GM19328 (cell line): Measurements from ENCODE around the gene SPATA32.

Source experiments
- ATAC-seq: cut with Tn5 transposase; IDR thresholded peaks from one replicate; pipeline ENCODE4 v1.9.1; 2021; ENCODE audit warnings: mild to moderate bottlenecking, moderate library complexity; ENCODE audit not compliant: unreplicated experiment

SPATA32 gene

GRCh38 chr17:45294506-45294905 is 32.6 kb upstream of the SPATA32 start:
- no peak for ATAC-seq

DNA sequence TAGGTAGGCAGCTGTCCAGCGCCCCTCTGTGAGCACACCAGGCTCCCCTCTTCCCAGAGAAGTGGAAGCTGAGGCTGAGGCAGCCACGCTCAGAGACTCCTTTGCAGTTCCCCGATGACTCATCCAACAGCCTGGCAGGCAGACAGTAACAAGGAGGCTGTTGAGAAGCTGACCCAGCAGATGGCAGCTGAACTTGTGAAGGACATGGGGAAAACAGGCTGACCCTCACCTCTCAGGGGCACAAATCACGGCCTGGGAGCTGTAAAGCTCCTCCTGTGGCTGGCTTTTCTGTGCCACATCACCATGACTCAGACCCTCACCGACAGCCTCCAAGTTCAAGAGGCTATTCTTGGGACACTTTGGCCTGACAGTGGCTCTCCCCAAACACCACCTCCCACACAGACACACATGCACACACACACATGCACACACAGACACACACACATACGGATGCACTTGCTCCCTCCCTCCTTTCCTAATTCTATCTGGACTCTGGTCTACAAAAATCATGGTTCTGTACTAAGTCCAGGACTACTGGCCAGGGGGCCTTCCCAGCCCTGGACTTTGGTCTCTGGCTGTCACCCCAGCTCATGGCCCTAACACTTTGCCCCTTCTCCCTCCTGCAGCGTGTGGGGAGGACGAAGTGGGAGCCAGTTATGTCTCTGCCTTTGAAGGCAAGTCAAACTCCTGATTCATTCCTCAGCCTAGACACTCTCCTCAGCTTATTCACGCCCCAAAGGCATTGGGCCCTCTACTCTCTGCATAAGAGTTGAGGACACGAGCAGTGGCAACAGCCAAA is 31.7 kb upstream of the SPATA32 start:
- ATAC-seq: no peak

DNA sequence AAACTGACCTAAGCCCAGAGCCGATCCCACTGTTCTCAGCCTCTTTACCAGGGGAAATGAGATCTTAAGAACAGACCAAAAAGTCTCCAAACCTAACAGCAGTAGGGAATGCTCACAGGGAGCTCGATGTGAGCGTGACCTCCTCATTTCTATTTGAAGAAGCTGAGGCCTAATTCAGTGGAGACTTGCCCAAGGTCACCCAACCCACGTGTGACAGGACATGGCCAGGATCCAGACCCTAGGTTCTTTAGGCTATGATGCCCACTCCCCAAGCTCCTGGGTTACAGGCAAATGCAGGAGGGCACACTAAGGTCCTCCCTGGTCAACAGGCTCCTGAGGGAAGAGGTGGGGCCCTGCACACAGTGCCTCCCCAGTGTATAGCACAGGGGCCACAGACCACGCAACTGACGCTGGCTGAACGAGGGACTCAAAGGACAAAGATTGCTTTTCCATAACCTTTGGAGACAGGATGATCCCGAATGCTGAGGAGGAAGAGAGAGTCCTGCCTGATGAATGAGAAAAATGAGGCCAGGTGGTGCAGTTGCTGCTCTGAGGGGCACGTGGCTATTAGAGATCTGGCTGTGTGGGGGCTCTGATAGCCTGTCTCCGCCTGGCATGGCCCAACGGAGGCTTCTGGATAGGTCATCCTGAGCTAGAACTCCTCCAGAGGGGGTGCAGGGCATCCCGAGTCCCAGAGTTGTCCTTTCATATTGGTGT is 31.0 kb upstream of the SPATA32 start:
- ATAC-seq: no peak

DNA sequence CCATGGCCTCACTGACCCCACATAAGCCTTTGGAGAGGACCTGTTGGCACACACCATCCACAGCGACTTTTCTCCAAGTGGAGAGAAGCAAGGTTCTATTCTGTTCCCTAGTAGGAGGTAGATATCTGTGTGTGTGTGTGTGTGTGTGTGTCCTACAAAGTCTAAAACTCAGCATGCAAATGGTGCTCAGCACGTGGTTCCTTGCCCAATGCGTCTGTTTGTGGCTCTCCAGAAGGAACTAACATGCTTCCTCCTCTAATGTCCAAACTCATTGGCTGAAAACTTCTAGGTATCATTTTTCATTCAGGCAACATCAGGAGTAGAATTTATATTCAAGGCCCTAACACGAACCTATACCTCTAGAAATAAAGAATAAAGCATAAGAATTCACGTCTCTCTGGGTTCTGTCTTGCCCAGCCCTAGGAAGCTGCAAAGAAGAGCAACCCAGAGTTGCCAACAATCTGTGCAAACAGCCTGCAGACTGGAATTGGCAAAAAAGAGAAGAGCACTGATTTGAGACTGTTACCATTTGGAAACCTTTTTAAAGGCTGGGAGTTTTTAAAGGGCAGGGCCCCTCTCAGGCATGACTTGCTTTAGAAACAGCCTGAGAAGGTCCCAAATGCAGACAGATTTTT is 29.4 kb upstream of the SPATA32 start:
- no peak for ATAC-seq

- no peak for ATAC-seq
Observed at GRCh38 chr17:45290269-45290765, 28.4 kb upstream of the SPATA32 start.

DNA sequence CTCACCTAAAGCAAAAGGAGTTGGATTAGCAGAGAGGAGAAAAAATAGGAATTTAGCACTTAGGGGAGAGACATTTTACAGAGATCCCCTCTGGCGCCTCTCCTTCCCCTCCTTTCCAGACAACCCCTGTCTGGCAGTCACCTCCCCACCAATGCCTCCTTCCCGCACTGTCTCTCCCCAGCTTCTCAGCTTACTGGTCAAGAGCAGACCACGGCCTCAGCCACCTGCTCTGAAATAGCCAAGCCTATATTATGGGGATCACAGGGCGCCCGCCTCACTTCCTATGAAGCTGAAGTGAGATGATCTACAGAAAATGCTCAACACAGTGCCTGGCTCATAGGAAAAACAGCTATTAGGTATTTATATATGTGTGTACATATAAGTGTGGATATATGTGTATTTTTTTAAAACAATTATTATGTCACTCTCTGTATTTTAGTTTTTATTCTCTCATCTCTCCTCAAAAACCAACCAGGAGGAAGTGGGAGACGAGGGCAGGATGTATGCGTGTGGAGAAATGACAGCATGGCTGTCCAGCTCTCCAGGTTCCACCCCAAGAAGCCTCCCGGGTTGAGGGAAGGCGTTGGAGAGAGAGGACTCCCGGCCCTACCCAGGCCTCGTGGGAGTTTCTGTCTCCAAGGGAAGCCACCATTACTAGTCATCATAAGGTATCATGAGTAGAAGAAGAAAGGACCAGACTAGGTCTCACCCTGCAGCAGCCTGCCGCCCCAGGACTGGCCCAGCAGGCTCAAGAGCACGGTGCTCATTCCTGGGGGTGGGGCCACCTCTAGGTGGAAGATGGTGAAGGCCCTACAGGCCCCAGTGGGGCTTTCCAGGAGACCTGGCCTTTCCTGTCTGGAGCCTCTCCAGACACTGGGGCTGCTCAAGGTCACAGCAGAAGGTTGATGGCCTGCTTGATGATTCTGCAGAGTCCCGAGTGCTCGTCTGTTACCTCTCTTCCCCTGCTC is 27.7 kb upstream of the SPATA32 start:
- ATAC-seq: no peak

GRCh38 chr17:45288825-45289224 is 26.9 kb upstream of the SPATA32 start:
- no peak for ATAC-seq

- no peak for ATAC-seq
Observed at GRCh38 chr17:45287526-45288500, 25.9 kb upstream of the SPATA32 start.

DNA sequence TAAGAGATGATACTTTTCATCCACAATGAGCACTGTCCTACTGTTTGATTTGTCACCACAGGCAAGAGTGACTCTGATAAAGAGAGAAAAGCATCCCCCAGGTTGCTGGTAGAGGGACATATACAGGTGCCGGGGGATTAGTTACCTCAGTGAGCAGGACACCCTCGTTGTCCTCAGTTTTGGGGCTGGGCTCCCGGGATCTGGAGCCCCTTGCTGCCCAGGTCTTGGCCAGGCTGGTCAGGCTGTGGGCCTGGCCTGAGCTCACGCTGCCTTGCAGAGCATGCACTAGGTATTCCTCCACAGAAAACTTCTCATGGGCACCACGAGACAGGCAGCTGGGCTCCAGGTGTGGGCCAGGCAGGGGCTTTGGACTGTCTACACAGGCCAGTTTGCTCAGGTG is 24.4 kb upstream of the SPATA32 start:
- no peak for ATAC-seq

DNA sequence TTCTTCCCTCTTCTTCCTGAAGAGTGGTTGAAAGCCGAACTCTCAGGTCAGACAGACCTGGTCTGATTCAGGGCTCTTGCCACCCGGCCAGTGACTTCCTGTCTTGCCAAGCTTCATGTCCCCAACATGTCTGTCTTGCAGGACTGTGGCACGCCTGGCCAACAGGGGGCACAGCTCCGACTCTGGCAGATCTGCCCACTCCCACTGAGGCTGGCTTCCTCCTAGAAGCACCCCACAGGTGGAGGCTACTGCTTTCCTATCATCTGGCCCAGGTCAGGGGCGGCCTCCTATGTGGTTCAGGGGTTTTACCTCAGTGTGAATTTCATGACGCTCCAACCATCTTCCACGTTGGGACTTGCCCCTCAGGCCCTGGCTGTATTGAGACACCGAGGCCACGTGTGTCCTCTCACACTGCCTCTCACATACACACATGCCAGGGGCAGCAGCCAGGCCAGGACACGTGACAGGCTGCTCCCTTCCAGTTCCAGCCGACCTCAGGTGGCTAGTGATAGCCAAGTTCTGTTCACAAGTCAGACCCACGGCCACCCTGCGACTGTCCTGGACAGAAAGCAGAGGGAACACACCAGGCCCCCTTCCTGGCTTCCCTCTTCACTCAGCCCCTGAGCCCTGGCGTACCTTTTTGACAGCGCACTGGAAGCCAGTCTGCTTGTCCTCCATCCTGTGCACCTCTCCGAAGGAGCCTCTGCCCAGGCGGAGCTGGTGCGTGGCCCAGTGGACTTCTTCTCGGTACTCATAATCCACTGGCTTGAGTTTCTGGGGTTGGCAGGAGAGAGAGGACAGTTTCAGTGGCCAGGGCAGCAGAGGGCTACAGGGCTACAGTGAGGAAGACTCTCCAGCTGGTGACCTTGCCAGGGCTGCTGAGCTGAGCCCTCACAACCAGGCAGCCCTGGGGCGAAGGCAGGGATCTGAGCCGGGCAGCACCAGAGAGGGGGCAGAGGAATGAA is 22.6 kb upstream of the SPATA32 start:
- ATAC-seq: no peak

DNA sequence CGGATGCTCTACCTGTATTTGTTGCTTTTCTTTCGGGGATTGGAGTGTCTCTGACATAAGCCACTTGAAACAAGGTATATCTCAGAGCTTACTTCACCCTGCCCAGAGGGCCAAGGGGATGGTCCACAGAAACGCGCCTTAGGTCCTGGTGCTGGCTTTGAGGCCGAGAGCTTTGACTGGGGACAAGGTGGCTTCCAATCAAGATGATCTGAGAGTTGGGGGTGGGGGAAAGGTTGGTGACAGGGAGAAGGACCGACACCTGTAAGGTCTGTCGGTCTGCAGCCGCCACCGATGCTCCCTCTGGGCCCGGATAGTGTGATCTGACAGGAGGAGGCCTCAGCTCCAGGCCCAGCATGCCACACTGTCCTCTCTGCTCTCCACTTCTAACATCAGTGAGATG is 21.8 kb upstream of the SPATA32 start:
- no peak for ATAC-seq

- ATAC-seq: no peak
Observed at GRCh38 chr17:45282683-45283644, 21.1 kb upstream of the SPATA32 start.

DNA sequence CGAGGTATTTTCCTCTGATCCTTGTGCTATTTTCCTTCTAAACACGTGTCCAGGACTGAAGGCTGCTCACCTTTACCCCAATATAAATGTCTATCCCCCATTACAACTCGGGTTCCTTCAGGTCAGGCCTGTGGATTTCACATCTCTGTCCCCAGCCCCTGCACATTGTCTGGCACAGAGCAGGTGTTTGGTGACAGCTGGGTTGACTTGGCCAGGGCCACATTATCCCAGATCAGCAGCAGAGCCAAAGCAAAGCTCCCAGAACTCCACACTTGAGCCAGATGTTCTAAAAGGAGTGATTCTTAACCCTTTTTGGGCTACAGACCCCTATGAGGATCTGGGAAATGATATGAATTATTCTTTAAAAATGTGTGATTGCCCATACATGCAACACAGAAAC is 18.0 kb upstream of the SPATA32 start:
- ATAC-seq: no peak

- ATAC-seq: no peak
Observed at GRCh38 chr17:45277992-45278391, 16.1 kb upstream of the SPATA32 start.

- no peak for ATAC-seq
Observed at GRCh38 chr17:45277216-45277849, 15.4 kb upstream of the SPATA32 start.

GRCh38 chr17:45276031-45276430 is 14.1 kb upstream of the SPATA32 start:
- no peak for ATAC-seq

- ATAC-seq: no peak
Observed at GRCh38 chr17:45274033-45274432, 12.1 kb upstream of the SPATA32 start.
